Measurements from ENCODE around the gene CBLC.

Gene CBLC

GRCh38 chr19:44799627-44800346, 22.1 kb downstream of the CBLC start:
- DNase-seq (ENCODE audit: low spot score), result no peak

GRCh38 chr19:44800461-44800860, 22.8 kb downstream of the CBLC start:
- DNase-seq (ENCODE audit: low spot score), result peak; percentile 72

- no peak for DNase-seq (ENCODE audit: low spot score)
These were observed 26.0 kb downstream of the CBLC start for GRCh38 chr19:44803442-44804428.

GRCh38 chr19:44806291-44806690, 28.6 kb downstream of the CBLC start:
- DNase-seq (ENCODE audit: low spot score), result no peak

GRCh38 chr19:44807162-44807561, 29.5 kb downstream of the CBLC start:
- DNase-seq (ENCODE audit: low spot score), result no peak

- no peak for DNase-seq (ENCODE audit: low spot score)
These were observed 30.2 kb downstream of the CBLC start for GRCh38 chr19:44807652-44808462.

GRCh38 chr19:44808463-44809371, 31.0 kb downstream of the CBLC start, which contains the start of gene BCAM:
Gene BCAM (plus strand): TSS chr19:44809103. CDS start chr19:44809125, 22 bp downstream.
- peak; percentile 75 for DNase-seq (ENCODE audit: low spot score)

- DNase-seq (ENCODE audit: low spot score), result no peak
These were observed 32.0 kb downstream of the CBLC start for GRCh38 chr19:44809577-44810233.

GRCh38 chr19:44810234-44811121, 32.8 kb downstream of the CBLC start:
- no peak for DNase-seq (ENCODE audit: low spot score)

GRCh38 chr19:44811122-44811419, 33.4 kb downstream of the CBLC start:
- DNase-seq (ENCODE audit: low spot score), result no peak

- DNase-seq (ENCODE audit: low spot score), result no peak
These were observed 34.5 kb downstream of the CBLC start for GRCh38 chr19:44812142-44812718.

GRCh38 chr19:44813070-44813840, 35.6 kb downstream of the CBLC start:
- no peak for DNase-seq (ENCODE audit: low spot score)

- no peak for DNase-seq (ENCODE audit: low spot score)
These were observed 36.3 kb downstream of the CBLC start for GRCh38 chr19:44813841-44814470.

GRCh38 chr19:44814517-44814916, 36.8 kb downstream of the CBLC start:
- DNase-seq (ENCODE audit: low spot score), result no peak

- DNase-seq (ENCODE audit: low spot score), result no peak
These were observed 38.6 kb downstream of the CBLC start for GRCh38 chr19:44816301-44816700.

- no peak for DNase-seq (ENCODE audit: low spot score)
These were observed 40.2 kb downstream of the CBLC start for GRCh38 chr19:44817725-44818465.

GRCh38 chr19:44818466-44819031, 40.9 kb downstream of the CBLC start:
- no peak for DNase-seq (ENCODE audit: low spot score)

Measured in COLO829 (cell line).